ENCODE measurements around the gene CFAP46.

- TF ChIP-seq POLR2AphosphoS5 (IDR thresholded peaks at IDR 0.05; ENCODE audit: low read depth, low read length) (no peak), MAX (IDR thresholded peaks at IDR 0.05) (no peak), EZH2 (IDR thresholded peaks at IDR 0.05; ENCODE audit: low read depth, low read length, severe bottlenecking) (no peak), NRF1 (IDR thresholded peaks at IDR 0.05; ENCODE audit: low read depth, low read length) (no peak), CTCF (IDR thresholded peaks at IDR 0.05; ENCODE audit: control extremely low read depth in 1 of 3, insufficient read depth in 1 of 3, low read depth in 1 of 3, low read length in 3 of 3) (no peak), POLR2A (IDR thresholded peaks at IDR 0.05; ENCODE audit: control extremely low read depth in 1 of 2, low read depth in 2 of 2, low read length in 2 of 2) (no peak), EP300 (IDR thresholded peaks at IDR 0.05; ENCODE audit: borderline replicate concordance in 1 of 2, low read depth in 2 of 2, low read length in 2 of 2) (no peak), RXRA (IDR thresholded peaks at IDR 0.05; ENCODE audit: insufficient read depth, low read depth, low read length) (no peak), SIN3A (conservative IDR thresholded peaks at IDR 0.05 in 1 of 2, IDR thresholded peaks at IDR 0.05 in 1 of 2; ENCODE audit: low read depth in 1 of 2, low read length in 2 of 2) (no peak), RFX5 (IDR thresholded peaks at IDR 0.05; ENCODE audit: borderline replicate concordance, low read depth, low read length) (no peak), KDM1A (IDR thresholded peaks at IDR 0.05; ENCODE audit: borderline replicate concordance, low read length) (no peak), SP4 (IDR thresholded peaks at IDR 0.05; ENCODE audit: low read length) (no peak)
- TF ChIP-seq, protein P1, sequence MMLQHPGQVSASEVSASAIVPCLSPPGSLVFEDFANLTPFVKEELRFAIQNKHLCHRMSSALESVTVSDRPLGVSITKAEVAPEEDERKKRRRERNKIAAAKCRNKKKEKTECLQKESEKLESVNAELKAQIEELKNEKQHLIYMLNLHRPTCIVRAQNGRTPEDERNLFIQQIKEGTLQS (IDR thresholded peaks at IDR 0.05; ENCODE audit: insufficient read depth, low read depth, low read length) = no peak
- TF ChIP-seq, protein P2, sequence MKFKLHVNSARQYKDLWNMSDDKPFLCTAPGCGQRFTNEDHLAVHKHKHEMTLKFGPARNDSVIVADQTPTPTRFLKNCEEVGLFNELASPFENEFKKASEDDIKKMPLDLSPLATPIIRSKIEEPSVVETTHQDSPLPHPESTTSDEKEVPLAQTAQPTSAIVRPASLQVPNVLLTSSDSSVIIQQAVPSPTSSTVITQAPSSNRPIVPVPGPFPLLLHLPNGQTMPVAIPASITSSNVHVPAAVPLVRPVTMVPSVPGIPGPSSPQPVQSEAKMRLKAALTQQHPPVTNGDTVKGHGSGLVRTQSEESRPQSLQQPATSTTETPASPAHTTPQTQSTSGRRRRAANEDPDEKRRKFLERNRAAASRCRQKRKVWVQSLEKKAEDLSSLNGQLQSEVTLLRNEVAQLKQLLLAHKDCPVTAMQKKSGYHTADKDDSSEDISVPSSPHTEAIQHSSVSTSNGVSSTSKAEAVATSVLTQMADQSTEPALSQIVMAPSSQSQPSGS (IDR thresholded peaks at IDR 0.05; ENCODE audit: low read length) = no peak
Measured at GRCh38 chr10:132798876-132799275, 143.5 kb downstream of the CFAP46 start.
